Measurements from ENCODE around the gene MYOZ3. TPM values are rescaled to one million over a fixed set of nuclear protein-coding genes. Genes with fewer than 3 reads are reported as not detected.
A peak's percentile ranks its signal among the peaks of the same experiment; 100 is the strongest.

MYOZ3 gene
- total RNA-seq, 1 donor from 2014 or later: 3.1 TPM

DNA sequence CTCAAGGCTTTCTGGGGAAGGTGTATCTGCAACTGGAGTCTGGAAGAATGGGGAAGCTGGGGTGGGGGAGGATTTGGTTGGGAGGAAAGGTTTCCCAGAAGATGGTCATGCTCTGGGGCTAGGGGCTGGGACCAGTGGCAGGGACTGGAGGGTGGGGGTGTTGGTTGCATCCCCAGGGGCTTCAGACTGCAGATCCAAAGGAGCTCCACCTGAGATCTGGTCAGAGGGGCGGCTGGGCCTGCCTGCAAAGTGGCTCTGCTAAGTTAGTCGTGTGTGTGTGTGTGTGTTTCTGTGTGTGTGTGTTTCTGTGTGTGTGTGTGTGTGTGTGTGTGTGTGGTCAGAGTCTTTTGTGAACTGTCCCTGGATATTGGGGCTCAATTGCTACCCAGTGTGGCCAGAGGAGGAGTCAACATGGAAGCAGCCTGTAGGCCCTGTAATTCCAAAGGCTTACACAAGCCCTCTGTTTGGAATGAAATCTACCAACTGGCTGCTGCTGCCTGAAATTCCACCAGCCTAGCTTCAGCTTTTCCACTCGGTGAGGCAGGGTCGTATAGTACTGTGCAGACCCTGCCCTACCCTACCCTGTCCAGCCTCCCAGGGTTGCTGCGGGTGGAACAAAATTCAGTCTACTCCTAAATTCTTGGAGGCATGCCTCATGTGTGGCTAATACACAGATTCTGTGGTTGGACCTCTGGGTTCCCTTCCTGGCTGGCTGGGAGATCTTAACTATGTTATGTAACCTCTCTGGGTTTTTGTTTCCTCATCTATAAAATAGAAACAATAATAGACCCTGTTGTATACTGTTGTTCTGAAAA lies 33.1 kb upstream of the MYOZ3 start:
- DNase-seq: no peak

GRCh38 chr5:150628936-150629485 lies 32.0 kb upstream of the MYOZ3 start:
- no peak for DNase-seq

DNA sequence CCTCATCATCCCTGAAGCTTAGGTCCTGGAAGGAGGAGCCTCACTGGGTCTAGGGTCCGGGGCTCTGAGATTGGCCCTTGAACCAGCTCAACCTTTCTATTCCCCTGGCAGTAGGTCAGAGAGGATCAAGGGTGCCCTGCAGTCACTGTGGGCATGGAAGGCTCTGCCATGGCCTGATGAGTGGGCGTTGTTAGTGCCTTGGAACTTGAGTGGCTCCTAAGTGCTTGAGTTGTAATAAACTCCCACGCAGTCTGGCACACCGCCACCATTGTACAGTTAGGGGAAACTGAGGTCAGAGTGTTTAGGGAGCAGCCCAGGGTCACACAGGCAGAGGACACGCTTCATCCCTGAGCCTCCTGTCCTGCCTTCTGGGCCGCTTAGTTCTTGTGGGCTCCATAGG lies 31.0 kb upstream of the MYOZ3 start:
- no peak for DNase-seq

GRCh38 chr5:150630461-150631325 lies 30.4 kb upstream of the MYOZ3 start:
- DNase-seq: no peak

- DNase-seq: no peak
Measured at GRCh38 chr5:150631326-150631701, 29.7 kb upstream of the MYOZ3 start.

DNA sequence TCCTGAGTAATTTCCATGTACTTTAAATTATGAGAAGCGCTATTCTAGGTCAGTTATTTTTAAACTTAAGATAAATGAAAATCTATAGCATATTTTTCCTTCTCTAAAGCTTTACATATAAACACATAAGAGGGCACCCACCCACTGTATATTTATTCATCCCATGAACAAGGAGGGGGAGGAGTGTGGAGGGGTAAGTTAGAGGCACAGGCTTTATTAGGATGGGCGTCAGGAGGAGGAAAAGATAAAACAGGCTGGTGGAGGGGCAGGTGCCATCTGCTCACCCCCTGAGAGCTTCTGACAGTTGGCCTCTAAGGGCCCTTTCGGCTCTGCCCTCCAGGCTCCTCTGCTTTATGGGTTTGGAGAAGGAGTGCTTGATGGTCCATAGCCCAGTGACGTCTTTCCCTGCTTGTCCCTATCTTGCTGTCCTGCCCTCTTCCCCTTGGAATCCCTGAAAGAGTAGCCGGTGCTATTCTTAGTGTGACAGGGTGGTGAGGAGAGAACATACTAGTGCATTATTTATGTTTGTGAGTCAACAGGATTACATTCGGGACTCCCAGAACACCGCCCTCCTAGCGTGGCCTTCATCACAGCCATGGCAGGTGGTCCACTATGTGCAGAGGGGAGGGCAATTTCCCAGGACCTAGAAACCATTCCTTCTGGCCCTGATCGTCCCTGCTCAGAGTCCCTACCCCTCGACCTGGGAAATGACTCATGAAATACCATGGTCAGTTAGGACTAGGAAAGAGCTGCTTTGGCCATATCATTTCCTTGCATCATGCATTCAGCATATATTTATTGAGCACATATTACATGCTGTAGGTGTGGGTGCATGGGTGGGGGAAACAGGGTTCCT lies 28.5 kb upstream of the MYOZ3 start:
- DNase-seq: no peak

GRCh38 chr5:150633429-150633828 lies 27.6 kb upstream of the MYOZ3 start:
- DNase-seq: no peak

DNA sequence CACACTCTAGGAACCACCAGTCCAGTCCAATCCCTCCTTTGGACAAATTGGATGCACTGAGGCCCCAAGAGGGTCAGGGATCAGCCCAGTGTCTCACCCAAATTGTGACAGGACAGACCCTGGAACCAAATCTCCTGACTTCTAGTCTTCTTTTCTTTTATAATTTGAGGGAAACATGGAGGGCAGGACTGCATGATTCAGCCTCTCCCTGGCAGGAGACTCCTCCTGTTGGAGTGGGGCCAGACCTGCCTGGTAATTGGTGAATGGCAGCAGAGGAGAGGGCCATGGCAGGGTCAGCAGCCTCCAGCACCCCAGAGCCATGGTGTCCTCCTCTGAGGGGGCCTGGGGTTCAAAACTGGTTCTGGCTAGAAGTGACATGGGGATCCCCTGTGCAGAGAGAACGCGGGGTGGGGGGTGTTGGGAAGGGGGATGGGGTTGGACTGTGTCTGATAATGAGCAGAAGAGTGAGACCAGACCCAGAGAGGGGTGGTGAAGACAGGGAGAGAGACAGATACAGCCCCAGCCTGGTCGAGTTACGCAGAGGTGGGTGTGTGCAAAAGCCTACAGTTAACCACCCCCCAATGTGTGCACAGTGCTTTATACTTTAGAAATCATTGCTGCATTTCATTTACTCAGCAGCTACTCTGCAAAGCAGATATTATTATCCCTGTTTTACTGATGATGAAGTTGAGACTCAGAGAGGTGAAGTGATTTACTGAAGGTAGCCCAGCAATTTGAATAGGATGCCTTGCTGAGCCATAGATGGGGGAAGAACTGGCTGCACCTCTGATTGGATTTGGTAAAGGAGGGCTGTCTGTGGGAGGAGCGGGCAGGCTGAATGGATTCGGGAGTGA lies 24.4 kb upstream of the MYOZ3 start:
- no peak for DNase-seq

DNA sequence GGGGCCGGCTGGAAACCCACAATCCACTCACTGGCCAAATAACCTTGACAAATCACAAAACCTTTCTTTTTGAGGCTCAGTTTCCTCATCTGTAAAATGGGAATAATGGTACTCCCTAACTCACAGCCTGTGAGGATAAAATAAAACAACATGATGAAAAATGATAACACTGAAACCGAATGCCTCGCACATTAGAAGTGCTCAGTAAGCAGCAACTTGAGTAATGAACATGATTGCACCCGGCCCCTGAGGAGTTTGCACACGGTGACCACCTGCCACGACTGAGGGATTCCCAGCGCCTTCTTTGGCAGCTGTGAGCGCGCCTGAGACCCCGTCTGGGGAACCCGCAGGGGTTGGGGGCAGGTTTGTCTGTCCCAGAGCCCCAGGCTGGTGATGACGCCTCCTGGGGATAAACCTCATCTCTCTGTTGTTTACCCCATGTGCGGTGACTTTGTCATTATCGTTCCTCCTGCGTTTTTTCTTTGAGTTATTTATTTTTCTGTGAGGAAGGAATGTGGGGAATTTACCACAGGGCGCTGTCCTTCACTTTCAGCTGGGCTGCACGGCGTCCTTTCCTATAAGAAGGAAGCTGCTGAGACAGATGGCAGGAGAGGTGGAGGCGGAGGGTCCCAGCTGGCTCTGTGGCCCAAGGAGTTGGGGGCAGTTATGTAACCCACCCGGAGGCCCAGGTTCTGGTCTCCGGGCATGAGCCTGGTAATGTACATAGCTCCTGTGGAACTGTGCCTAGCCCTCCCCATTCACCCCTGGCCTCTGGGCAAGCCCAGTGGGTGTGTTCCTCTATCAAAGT lies 23.6 kb upstream of the MYOZ3 start:
- no peak for DNase-seq

DNA sequence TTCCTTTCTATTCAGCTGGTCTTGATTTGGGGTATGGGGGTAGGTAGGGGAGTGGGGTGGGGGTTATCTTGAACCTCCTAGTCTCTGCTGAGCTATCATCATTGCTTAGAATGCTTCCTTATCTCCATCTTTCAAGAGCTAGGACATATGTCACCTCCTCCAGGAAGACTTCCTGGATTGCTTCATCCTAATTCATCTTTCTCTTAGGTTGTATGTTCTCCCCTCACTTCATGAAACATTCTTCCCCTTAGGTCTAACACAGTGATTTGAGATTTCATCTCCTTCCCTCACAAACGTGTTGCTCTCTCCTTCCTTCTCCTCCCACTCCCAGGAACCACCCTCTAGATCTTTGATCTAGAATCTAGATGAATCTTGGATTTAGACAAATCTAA lies 23.0 kb upstream of the MYOZ3 start:
- no peak for DNase-seq

- DNase-seq: no peak
Measured at GRCh38 chr5:150638488-150639376, 22.3 kb upstream of the MYOZ3 start.

DNA sequence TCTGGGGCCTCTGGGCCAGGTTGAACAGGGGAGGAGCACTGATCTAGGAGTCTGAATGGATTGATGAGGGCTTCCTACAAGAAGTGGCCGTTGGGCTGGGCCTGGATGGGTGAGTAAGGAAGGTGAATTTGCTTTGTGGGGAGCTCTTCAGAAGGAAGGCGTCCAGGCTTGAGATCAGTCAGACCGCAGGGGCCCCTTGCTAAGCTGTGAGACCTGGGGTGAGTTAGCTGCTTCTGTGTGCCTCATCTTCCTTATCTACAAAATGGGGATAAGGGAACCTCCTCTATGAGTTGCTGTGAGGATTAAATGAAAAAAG lies 21.7 kb upstream of the MYOZ3 start:
- DNase-seq: no peak

DNA sequence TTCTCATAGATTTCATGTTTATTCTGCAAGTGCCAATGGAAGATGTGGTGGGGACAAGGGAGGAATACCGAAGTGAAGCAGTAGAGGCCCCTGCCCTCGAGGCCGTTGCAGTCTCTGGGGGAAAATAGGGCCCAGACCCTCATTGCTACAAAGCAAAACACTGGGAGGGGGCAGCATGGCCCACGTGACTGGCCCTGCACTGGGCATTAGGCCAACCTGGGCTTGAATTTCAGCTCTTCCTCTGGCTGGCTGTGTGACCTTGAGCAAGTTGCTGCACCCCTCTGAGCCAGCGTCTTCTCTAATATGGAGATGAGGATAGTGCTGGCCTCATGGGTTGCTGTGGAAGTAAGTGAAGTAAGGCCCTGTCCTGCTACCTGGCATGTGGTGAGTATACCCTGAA lies 21.3 kb upstream of the MYOZ3 start:
- no peak for DNase-seq

GRCh38 chr5:150640311-150641005 lies 20.6 kb upstream of the MYOZ3 start, which contains the start of gene SYNPO:
Gene SYNPO (plus strand): TSS chr5:150640660. CDS start chr5:150648276, 7,616 bp downstream.
- peak; percentile 77 for DNase-seq

DNA sequence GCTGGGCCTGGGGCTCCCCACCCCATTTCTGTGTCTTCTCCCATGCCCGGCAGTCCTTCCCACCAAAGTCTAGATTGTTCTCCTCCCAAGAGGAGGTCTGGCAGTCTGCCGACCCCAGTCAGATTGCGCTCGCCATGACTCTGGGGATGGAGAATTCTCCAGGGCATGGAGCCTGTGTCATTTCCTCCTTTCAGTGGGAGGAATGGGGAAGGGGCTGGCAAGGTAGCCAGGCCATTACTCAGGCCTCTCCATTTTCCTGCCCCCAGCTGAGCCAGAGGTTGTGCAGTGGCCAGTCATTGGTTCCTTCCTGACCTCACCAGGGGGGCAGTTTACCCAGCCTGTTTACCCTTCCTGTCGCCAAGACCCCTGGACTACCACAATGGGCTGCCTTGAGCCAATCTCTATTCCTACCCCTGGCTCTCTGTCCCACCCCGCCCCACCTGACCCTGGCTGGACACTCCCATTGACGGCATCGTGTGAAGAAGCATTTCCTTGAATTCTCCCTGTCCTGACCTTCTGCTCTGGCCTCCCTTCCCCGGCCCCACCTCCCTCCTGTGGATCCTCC lies 20.0 kb upstream of the MYOZ3 start:
- DNase-seq: no peak

DNA sequence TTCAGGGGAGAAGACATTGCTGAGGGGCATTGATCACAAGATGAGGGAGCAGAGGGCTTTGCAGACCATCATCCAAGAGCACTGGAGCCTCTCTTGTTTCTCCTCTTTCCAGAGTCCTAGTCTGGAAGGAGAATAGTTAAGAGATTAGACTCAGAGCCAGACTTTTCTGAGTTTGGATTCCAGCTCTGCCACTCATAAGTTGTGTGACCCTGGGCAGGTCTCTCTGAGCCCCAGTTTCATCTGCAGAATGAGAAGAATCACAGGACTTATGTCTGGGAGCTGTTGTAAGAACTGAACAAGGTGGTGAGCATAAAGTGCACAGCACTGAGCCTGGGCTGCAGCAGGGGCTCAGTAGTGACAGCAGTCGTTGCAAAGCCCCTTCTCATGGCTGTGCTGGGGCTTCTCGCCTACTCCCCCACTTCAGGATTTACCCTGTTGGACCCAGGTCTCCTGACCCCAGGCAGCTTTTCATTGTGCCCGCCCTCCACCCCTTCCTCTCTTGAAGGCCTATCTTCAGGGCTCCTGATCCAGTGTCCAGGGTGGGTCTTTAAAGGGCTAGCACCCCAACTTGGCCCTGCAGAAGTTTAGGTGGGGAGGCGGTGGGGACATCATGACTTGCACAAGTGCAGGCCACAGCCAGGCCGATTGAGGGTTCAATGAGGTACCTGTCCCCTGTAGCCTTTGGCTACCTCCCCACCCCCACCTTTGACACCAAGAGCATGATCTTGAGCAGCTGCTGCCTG lies 19.1 kb upstream of the MYOZ3 start:
- DNase-seq: no peak

DNA sequence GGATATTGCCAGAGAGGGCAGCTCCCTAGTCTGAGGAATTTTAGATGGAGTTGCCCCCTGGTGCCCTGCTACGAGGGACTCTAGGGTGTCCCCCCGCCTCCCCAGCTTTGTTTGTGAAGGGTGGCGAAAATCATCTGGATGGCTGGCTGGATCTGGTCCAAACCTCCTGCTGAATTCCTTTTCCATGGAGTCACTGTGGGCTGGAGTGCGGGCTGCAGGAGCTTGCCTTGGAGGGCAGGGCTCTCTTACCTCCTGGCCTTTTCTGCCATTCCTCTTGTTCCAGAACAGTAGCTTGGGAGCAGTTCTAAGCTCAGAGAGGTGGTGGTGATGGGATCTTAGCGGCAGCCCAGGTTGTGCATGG lies 18.5 kb upstream of the MYOZ3 start:
- DNase-seq: peak; percentile 16
